WI38 (cell line): ENCODE results near the gene KISS1.

ENCODE experiments used
- H3K4me3 ChIP-seq: 2 replicates; pipeline ENCODE4 v1.5.1; 2011; ENCODE audit warnings: low read depth, mild to moderate bottlenecking, control low read depth, low read length
- TF ChIP-seq, protein P1 (sequence below): IDR thresholded peaks from 2 replicates; pipeline ENCODE4 v1.5.1; 2012; ENCODE audit warnings: low read depth, mild to moderate bottlenecking, control low read depth, low read length

The KISS1 gene

DNA sequence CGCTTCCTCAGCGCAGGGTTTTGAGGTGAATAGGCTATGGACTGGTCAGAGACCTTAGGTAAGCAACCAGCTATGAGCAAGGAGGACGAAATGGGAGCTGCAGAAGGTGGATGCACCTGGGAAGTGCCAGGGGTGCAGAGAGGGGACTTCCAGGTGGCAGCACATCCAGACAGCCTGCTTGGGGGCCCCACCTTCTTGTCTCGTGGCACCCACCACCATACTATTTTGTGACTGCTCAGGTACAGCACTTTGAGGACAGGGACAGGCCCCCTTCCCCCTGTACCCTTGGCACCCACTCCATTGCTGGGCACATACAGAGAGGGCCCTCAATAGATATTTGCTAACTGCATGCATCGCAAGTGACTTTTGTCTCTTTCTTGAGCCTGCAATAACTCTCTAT is 777 bp upstream of the KISS1 start:
- TF ChIP-seq, protein P1, sequence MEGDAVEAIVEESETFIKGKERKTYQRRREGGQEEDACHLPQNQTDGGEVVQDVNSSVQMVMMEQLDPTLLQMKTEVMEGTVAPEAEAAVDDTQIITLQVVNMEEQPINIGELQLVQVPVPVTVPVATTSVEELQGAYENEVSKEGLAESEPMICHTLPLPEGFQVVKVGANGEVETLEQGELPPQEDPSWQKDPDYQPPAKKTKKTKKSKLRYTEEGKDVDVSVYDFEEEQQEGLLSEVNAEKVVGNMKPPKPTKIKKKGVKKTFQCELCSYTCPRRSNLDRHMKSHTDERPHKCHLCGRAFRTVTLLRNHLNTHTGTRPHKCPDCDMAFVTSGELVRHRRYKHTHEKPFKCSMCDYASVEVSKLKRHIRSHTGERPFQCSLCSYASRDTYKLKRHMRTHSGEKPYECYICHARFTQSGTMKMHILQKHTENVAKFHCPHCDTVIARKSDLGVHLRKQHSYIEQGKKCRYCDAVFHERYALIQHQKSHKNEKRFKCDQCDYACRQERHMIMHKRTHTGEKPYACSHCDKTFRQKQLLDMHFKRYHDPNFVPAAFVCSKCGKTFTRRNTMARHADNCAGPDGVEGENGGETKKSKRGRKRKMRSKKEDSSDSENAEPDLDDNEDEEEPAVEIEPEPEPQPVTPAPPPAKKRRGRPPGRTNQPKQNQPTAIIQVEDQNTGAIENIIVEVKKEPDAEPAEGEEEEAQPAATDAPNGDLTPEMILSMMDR, result no peak
- H3K4me3 ChIP-seq, result no peak overlapping the region

DNA sequence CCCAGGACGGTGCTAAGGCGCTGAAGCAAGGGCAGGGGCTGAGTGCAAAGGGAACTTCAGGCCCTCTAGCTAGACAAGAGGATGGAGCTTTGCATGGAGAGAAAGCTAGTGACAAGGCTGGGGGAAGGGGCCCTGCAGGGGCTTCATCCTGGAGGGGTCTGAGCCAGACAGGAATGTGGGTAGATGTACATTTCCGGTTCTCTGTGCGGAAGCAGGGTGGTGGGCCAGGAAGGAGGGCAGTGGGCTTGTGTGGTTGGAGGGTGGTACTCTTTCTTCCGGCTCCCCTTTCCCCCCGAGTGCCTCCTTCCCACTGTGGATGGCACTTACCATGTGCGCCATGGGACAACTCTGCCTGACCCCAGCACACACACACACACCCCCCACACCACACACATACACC is 1.5 kb downstream of the KISS1 start:
- TF ChIP-seq, protein P1, result no peak

GRCh38 chr1:204194080-204194479 is 2.2 kb downstream of the KISS1 start:
- TF ChIP-seq, protein P1, result no peak
- H3K4me3 ChIP-seq, result no peak overlapping the region

More for the DNA sequence above, 1.5 kb downstream of the KISS1 start:
- no peak overlapping the region for H3K4me3 ChIP-seq

- no peak overlapping the region for H3K4me3 ChIP-seq
- TF ChIP-seq, protein P1, result no peak
Observed at GRCh38 chr1:204192589-204193352, 3.5 kb downstream of the KISS1 start.

- TF ChIP-seq, protein P1, result no peak
Observed at GRCh38 chr1:204192046-204192445, 4.2 kb downstream of the KISS1 start.

DNA sequence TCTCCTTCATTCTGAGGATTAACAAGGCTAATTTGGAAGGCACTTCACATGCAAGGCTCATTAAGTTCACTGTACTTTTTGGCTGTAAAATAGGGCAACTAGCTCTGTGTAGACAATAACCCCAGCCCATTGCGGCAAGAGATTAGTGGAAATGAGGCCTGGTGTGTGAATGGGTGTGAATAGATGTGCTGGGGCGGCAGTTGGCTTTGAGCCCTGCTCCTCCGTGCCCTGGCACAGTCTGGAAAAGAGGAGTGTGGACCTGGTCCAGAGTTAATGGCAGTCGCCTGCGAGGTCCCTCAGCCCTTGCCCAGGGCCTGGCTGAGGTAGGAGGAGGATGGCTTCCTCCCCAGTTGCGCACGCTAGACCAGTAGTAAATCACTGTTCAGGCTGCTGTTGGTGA is 4.8 kb downstream of the KISS1 start:
- H3K4me3 ChIP-seq, result no peak overlapping the region
- TF ChIP-seq, protein P1, result no peak

More at GRCh38 chr1:204192046-204192445, 4.2 kb downstream of the KISS1 start:
- H3K4me3 ChIP-seq, result no peak overlapping the region
